ENCODE data around the gene FTH1. TPM values are rescaled to one million over a fixed set of nuclear protein-coding genes. Genes with fewer than 3 reads are reported as not detected.

Gene FTH1
- total RNA-seq = 1,000 to 10,000 TPM; 2,313 to 2,400 TPM
- 2,147 TPM for polyA plus RNA-seq (2013, experiment 1 of 2)
- polyA plus RNA-seq (2013, experiment 2 of 2) = 1,996 TPM
- 91.5 to 2,513 (median 326) reads per million in 172 experiments for total RNA-seq

DNA sequence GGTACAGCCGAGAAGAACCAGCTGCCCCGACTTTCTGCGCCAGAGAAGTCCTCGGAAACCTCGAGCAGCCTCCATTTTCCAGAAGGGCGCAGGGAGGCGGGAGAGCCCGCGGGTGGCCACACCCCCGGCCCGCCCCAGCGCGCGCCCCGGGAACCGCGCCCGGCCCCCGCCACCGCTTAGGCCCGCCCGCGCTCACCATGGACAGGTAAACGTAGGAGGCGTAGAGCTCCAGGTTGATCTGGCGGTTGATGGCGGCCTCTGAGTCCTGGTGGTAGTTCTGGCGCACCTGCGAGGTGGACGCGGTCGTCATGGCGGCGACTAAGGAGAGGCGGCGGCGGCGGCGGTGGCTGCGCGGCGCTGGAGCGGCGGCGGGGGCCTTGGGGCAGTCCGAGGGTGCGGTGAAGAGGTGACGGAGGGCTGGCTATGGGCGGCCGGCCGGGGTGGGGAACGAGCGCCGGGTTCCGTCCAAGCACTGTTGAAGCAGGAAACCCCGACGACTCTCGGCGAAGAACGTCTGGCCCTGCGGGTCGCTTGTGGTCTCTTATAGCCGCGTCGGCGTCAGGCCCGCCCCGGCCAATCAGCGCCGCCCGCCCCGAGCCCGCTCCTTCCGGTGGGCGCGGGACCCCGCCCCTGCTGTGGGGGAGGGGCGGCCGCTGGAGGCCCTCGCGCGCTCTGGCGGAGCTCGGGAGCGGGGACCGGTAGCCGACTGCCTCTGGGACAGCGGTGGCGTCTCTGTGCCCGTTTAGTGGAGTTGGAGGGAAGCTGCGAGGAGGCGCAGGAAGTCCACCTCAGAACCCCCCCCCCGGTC is at the start of gene FTH1:
FTH1 (minus strand) TSS at position 519 of the 808 bp plus-strand sequence; CDS start at position 310, 209 bp downstream.
- ATAC-seq (ENCODE audit: poor library complexity) (peak; percentile 71), DNase-seq (peak; percentile 83 to 96 (median 91))
- Histone ChIP-seq H3K27me3 (ENCODE audit: control insufficient read depth in 1 of 2, insufficient read depth in 2 of 2, low read length in 2 of 2) (no peaks in the 10 kb centered on the region), H3K27ac (ENCODE audit: low read depth in 1 of 2, low read length in 2 of 2) (peak within 1 kb of the TSS; percentile 87 to 94), H3K4me3 (ENCODE audit: low read length) (peak within 1 kb of the TSS; percentile 98), H3K4me1 (ENCODE audit: insufficient read depth, low read length) (peaks cover 61% of the 10 kb centered on the region), H3K36me3 (ENCODE audit: insufficient read depth, low read length) (peaks cover 29% of the 10 kb centered on the region), H3K9me3 (ENCODE audit: control insufficient read depth in 1 of 2, insufficient read depth in 1 of 2, low read length in 2 of 2) (no peaks in the 10 kb centered on the region)
- intact Hi-C loops (cut with DNase I, micrococcal nuclease) = loop anchor here (1.0 to 10.0 kb wide), 6 partner anchors 58 to 1060 kb away; partner anchors contain the start of genes AHNAK (in 1 of the 2), FEN1 (in 1 of the 2), PRPF19 (in 1 of the 2) and SYT7 (in 1 of the 2)
- peaks cover 58% of the 10 kb centered on the region for H3K36me3 Mint-ChIP-seq (ENCODE audit: low read depth)
- H3K4me1 Mint-ChIP-seq (ENCODE audit: low read depth) = peaks cover 74% of the 10 kb centered on the region
- peak within 1 kb of the TSS; percentile 99 for H3K4me3 Mint-ChIP-seq
- H3K9me3 Mint-ChIP-seq = no peaks in the 10 kb centered on the region
- H3K27me3 Mint-ChIP-seq = peaks cover 4% of the 10 kb centered on the region
- TF ChIP-seq, protein P1, sequence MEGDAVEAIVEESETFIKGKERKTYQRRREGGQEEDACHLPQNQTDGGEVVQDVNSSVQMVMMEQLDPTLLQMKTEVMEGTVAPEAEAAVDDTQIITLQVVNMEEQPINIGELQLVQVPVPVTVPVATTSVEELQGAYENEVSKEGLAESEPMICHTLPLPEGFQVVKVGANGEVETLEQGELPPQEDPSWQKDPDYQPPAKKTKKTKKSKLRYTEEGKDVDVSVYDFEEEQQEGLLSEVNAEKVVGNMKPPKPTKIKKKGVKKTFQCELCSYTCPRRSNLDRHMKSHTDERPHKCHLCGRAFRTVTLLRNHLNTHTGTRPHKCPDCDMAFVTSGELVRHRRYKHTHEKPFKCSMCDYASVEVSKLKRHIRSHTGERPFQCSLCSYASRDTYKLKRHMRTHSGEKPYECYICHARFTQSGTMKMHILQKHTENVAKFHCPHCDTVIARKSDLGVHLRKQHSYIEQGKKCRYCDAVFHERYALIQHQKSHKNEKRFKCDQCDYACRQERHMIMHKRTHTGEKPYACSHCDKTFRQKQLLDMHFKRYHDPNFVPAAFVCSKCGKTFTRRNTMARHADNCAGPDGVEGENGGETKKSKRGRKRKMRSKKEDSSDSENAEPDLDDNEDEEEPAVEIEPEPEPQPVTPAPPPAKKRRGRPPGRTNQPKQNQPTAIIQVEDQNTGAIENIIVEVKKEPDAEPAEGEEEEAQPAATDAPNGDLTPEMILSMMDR (IDR thresholded peaks at IDR 0.05) = no peak
- POLR2A ChIA-PET = interaction anchor here (0.6 to 5.1 kb wide), 39 partner anchors 9 to 1953 kb away, joined by 3 to 177 read pairs (median 5); partner anchors contain the start of genes BEST1, CPSF7, CYB561A3 and FEN1
- H3K27ac Mint-ChIP-seq = peak within 1 kb of the TSS; percentile 84
- CTCF ChIA-PET = interaction anchor here (0.7 to 7.1 kb wide), 6 partner anchors 10 to 114 kb away, joined by 3 to 50 read pairs (median 9); no protein-coding TSS in a partner anchor

DNA sequence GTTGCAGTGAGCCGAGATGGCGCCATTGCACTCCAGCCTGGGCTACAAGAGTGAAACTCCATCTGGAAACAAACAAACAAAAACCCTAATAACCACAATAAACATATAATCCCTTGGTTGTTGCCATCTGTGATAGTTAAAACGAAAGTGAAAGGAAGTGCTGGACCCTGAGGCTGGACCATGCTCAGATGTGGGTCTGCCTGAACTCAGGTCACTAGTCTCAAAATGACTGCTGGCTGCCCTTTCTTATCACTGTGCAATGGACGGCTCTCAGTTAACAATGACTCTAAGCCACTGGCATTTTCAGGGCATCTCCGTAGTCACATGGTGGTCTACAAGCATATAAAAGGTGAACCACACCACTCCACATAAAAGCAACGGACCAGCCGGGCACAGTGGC is 48.2 kb upstream of the FTH1 start:
- Mint-ChIP-seq H3K27me3 (no peaks in the 10 kb centered on the region), H3K9me3 (peaks cover 2% of the 10 kb centered on the region), H3K4me3 (no peak overlapping the region), H3K4me1 (ENCODE audit: low read depth) (no peaks in the 10 kb centered on the region), H3K36me3 (ENCODE audit: low read depth) (peaks cover 5% of the 10 kb centered on the region), H3K27ac (no peak overlapping the region)
- Histone ChIP-seq H3K36me3 (ENCODE audit: insufficient read depth, low read length) (no peaks in the 10 kb centered on the region), H3K9me3 (ENCODE audit: control insufficient read depth in 1 of 2, insufficient read depth in 1 of 2, low read length in 2 of 2) (peaks cover 0 to 4% of the 10 kb centered on the region in 2 experiments), H3K27ac (ENCODE audit: low read depth in 1 of 2, low read length in 2 of 2) (no peak overlapping the region), H3K27me3 (ENCODE audit: control insufficient read depth in 1 of 2, insufficient read depth in 2 of 2, low read length in 2 of 2) (no peaks in the 10 kb centered on the region), H3K4me1 (ENCODE audit: insufficient read depth, low read length) (no peaks in the 10 kb centered on the region), H3K4me3 (ENCODE audit: low read length) (no peak overlapping the region)
- ATAC-seq (ENCODE audit: poor library complexity) = no peak
- intact Hi-C loops (cut with DNase I, micrococcal nuclease) = no loop called here
- TF ChIP-seq, protein P1 (IDR thresholded peaks at IDR 0.05) = no peak
- CTCF ChIA-PET = no interaction called here
- no peak for DNase-seq
- POLR2A ChIA-PET = no interaction called here

DNA sequence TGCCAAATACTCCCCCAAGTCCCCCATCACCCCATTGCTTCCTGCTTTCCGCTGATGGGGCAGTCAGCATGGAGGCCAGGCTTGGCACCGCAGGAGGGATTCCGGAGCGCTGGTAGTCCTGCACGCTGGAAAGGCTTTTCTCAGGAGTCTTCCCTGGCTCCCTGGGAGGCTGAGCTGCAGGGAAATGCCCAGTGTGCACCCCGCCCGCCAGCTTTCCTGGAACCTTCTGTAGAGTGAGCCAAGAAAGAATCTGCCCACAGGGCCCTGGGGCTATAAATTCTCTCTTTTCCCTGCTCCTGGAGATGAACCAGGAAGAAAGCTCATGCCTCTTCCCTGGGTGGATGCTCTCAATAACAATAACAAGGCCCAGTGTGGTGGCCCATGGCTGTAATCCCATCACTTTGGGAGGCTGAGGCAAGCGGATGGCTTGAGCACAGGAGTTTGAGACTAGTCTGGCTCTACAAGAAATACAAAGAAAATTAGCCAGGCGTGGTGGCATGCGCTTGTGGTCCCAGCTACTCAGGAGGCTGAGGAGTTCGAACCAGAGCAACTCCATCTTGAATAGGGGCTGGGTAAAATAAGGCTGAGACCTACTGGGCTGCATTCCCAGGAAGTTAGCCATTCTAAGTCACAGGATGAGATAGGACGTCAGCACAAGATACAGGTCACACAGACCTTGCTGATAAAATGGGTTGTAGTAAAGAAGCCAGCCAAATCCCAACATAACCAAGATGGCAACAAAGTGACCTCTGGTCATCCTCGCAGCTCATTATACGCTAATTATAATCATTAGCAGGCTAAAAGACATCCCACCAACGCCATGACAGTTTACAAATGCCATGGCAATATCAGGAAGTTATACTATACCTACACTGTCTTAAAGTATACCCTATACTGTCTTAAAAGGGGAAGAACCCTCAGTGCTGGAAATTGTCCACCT is 46.4 kb upstream of the FTH1 start:
- TF ChIP-seq, protein P1 (IDR thresholded peaks at IDR 0.05) = no peak
- POLR2A ChIA-PET = no interaction called here
- CTCF ChIA-PET = interaction anchor here (1.6 kb wide), 1 partner anchor 115 kb away, joined by 4 read pairs; no protein-coding TSS in a partner anchor

More for the DNA sequence above, 46.4 kb upstream of the FTH1 start:
- no peak for DNase-seq
- Histone ChIP-seq H3K4me3 (ENCODE audit: low read length) (no peak overlapping the region), H3K36me3 (ENCODE audit: insufficient read depth, low read length) (no peaks in the 10 kb centered on the region), H3K27ac (ENCODE audit: low read depth in 1 of 2, low read length in 2 of 2) (no peak overlapping the region), H3K27me3 (ENCODE audit: control insufficient read depth in 1 of 2, insufficient read depth in 2 of 2, low read length in 2 of 2) (no peaks in the 10 kb centered on the region), H3K4me1 (ENCODE audit: insufficient read depth, low read length) (no peaks in the 10 kb centered on the region), H3K9me3 (ENCODE audit: control insufficient read depth in 1 of 2, insufficient read depth in 1 of 2, low read length in 2 of 2) (no peaks in the 10 kb centered on the region)
- no peak for ATAC-seq (ENCODE audit: poor library complexity)
- no peaks in the 10 kb centered on the region for H3K9me3 Mint-ChIP-seq
- H3K27me3 Mint-ChIP-seq = no peaks in the 10 kb centered on the region
- no peak overlapping the region for H3K4me3 Mint-ChIP-seq
- intact Hi-C loops (cut with DNase I, micrococcal nuclease) = no loop called here
- no peak overlapping the region for H3K27ac Mint-ChIP-seq
- H3K36me3 Mint-ChIP-seq (ENCODE audit: low read depth) = no peaks in the 10 kb centered on the region
- H3K4me1 Mint-ChIP-seq (ENCODE audit: low read depth) = no peaks in the 10 kb centered on the region
